Right lobe of liver (tissue), 6 donors: Measurements from ENCODE around the gene SESTD1. TPM values are rescaled to one million over a fixed set of nuclear protein-coding genes. Genes with fewer than 3 reads are reported as not detected.
A peak's percentile ranks its signal among the peaks of the same experiment; 100 is the strongest.

Experiments used
- ATAC-seq, 4 donors: fragments of 200-7000 bp; cut with Tn5 transposase; one replicate each; pipeline ENCODE4 v1.9.1; 2020; ENCODE audit warnings: mild to moderate bottlenecking in 4 of 4, moderate library complexity in 4 of 4
- DNase-seq, 3 donors: peaks; one replicate each; pipeline ENCODE4 v3.0.0-alpha.2; 2020
- H3K27ac ChIP-seq, 3 donors: fragments of 200-600 bp; one replicate each; pipeline ENCODE4 v1.8.0; 2022
- H3K27me3 ChIP-seq, 2 donors: fragments of 200-600 bp; one replicate each; pipeline ENCODE4 v1.8.0; 2022
- H3K36me3 ChIP-seq, 4 donors: fragments of 200-600 bp; sonication (generic) in 1 of 4; one replicate each; pipeline versions ENCODE4 v1.5.1 to v1.8.0; 2017 to 2022; ENCODE audit warnings: control low read depth in 1 of 4
- H3K4me1 ChIP-seq, 4 donors: fragments of 200-600 bp; sonication (generic) in 1 of 4; one replicate each; pipeline versions ENCODE4 v1.5.1 to v1.8.0; 2017 to 2022; ENCODE audit warnings: control low read depth in 1 of 4
- H3K4me3 ChIP-seq, 3 donors: fragments of 200-600 bp; one replicate each; pipeline ENCODE4 v1.8.0; 2022
- H3K9me3 ChIP-seq, 4 donors: fragments of 200-600 bp; sonication (generic) in 1 of 4; one replicate each; pipeline versions ENCODE4 v1.5.1 to v1.8.0; 2017 to 2022; ENCODE audit warnings: control low read depth in 1 of 4
- POLR2A ChIP-seq: fragments of 450-650 bp; IDR thresholded peaks from one replicate; pipeline ENCODE4 v1.6.1; 2017; ENCODE audit warnings: antibody characterized with exemption, mild to moderate bottlenecking
- WGBS: methylation state at CpG from one replicate; pipeline ENCODE4 v1.1.6; 2018; ENCODE audit warnings: low coverage, low lambda C conversion rate; ENCODE audit not compliant: insufficient coverage; ENCODE audit errors: missing lambda C conversion rate; 5-methylcytosine and 5-hydroxymethylcytosine counted together
- intact Hi-C, 2 donors: fragments of 100-400 bp; cut with DNase I; formaldehyde crosslinking; loops; one replicate each; pipeline versions ENCODE4 v1.11.2 to v1.14.1; 2022
- total RNA-seq, 6 experiments: library from RNA; depleted of rRNA in 2 of 6; stranded (reverse); fragments of >200 nt in 2 of 6; fragmentation: NEBNext Ultra II Directional in 3 of 6; extraction: Animal tissue kit (Norgen Biotek cat#: 25700) in 3 of 6; gene quantifications; one replicate each; pipeline versions ENCODE4 v1.1.0 to v1.2.4, GENCODE V29; 2016 to 2023
- TF ChIP-seq, protein P1 (sequence below), 4 donors: fragments of 200-600 bp in 3 of 4; fragments of 450-650 bp in 1 of 4; IDR thresholded peaks; one replicate each; pipeline versions ENCODE4 v1.5.1 to v1.8.0; 2016 to 2022; ENCODE audit warnings: antibody characterized with exemption in 4 of 4, mild to moderate bottlenecking in 2 of 4
- donor health status: DM: no; HTN: yes; CAD: no.
- donor health status: DM: no; HTN: no; CAD: no.
- donor health status: DM: no; HTN: no; CAD: no.
- donor health status: DM: no; HTN: yes; CAD: no.
- donor health status: DM: no; HTN: yes; CAD: no.

Gene SESTD1
- total RNA-seq, 6 experiments from 2014 or later = 5.8 to 27.9 (median 12.8) TPM

- Histone ChIP-seq H3K27me3 (no peaks in the 10 kb centered on the region), H3K27ac (no peak overlapping the region), H3K4me3 (no peak overlapping the region), H3K9me3 (no peaks in the 10 kb centered on the region), H3K4me1 (peaks cover 0 to 15% (median 0%) of the 10 kb centered on the region in 4 donors), H3K36me3 (peaks cover 0 to 12% (median 2%) of the 10 kb centered on the region in 4 donors)
- ATAC-seq (peak in 3 of 4 donors; percentile 29 to 57 (median 56)), DNase-seq (no peak)
- intact Hi-C loops = no loop called here
- TF ChIP-seq POLR2A = no peak
- TF ChIP-seq, protein P1, sequence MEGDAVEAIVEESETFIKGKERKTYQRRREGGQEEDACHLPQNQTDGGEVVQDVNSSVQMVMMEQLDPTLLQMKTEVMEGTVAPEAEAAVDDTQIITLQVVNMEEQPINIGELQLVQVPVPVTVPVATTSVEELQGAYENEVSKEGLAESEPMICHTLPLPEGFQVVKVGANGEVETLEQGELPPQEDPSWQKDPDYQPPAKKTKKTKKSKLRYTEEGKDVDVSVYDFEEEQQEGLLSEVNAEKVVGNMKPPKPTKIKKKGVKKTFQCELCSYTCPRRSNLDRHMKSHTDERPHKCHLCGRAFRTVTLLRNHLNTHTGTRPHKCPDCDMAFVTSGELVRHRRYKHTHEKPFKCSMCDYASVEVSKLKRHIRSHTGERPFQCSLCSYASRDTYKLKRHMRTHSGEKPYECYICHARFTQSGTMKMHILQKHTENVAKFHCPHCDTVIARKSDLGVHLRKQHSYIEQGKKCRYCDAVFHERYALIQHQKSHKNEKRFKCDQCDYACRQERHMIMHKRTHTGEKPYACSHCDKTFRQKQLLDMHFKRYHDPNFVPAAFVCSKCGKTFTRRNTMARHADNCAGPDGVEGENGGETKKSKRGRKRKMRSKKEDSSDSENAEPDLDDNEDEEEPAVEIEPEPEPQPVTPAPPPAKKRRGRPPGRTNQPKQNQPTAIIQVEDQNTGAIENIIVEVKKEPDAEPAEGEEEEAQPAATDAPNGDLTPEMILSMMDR (IDR thresholded peaks at IDR 0.05) = no peak
Measured at GRCh38 chr2:179107737-179108136, 156.9 kb downstream of the SESTD1 start.

DNA sequence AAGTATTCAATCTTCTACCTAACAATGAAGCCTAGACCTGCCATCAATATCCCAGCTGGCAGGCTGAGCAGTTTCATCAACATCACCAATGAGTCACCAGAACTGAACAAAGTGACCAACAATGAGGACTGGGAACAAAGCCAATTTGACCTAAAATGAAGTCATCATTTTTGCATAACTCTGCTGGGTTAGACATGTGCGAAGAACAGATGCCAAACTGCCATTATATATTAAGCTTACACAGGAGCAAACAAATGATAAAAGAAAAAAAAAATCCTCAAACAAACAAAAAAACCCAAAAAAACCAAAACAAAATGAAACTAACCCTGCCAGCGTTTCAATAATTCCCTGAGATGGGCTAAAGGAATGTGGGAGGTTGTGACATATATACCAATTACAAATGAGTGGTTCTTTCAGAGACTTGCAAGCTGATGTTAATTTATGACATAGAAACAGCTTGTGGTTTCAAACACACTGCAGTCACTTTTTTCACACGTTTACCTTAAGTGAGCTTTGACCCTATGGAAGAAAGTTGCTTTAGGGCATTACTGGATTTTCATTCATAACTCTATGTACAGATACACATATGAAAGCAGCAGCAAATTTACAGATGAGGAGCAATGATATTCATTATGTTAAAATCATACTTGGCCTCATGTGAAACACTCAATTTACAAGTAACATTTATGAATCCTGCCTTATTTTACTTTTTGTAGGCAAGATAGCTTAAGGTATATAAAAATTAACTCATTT, 157.8 kb downstream of the SESTD1 start:
- no peak for TF ChIP-seq POLR2A
- TF ChIP-seq, protein P1 (IDR thresholded peaks at IDR 0.05) = no peak
- WGBS = 29% methylated on average over 3 of the region's 3 CpGs
- H3K4me3 ChIP-seq = no peak overlapping the region
- DNase-seq (peak in 1 of 3 donors; percentile 23), ATAC-seq (peak; percentile 39 to 89 (median 68))
- peaks cover 0 to 15% (median 0%) of the 10 kb centered on the region in 4 donors for H3K4me1 ChIP-seq
- no peaks in the 10 kb centered on the region for H3K9me3 ChIP-seq
- H3K27ac ChIP-seq = no peak overlapping the region
- intact Hi-C loops = no loop called here
- no peaks in the 10 kb centered on the region for H3K27me3 ChIP-seq
- H3K36me3 ChIP-seq = peaks cover 0 to 5% (median 0%) of the 10 kb centered on the region in 4 donors

DNA sequence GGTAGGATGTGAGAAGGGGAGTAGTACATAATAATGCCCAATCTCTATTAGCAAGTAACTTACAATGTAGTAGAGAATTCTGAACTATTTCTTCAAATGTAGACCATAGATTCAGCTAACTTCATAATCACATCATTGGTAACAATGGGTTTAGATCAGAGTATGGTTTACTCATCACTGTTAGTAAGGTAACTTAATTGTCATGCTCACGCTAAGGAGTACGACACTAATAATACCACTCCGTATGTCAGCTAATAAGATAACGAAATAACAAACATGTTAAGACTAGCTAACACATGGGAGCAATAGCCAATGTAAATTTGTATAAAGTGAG, 158.3 kb downstream of the SESTD1 start:
- peaks cover 0 to 15% (median 0%) of the 10 kb centered on the region in 4 donors for H3K4me1 ChIP-seq
- peaks cover 0 to 4% (median 0%) of the 10 kb centered on the region in 4 donors for H3K36me3 ChIP-seq
- DNase-seq (no peak), ATAC-seq (peak in 1 of 4 donors; percentile 11)
- no peaks in the 10 kb centered on the region for H3K9me3 ChIP-seq
- no peak overlapping the region for H3K4me3 ChIP-seq
- H3K27me3 ChIP-seq = no peaks in the 10 kb centered on the region
- no peak for TF ChIP-seq POLR2A
- TF ChIP-seq, protein P1 (IDR thresholded peaks at IDR 0.05) = no peak
- intact Hi-C loops = no loop called here
- WGBS = 52% methylated on average over 4 of the region's 4 CpGs
- H3K27ac ChIP-seq = no peak overlapping the region

DNA sequence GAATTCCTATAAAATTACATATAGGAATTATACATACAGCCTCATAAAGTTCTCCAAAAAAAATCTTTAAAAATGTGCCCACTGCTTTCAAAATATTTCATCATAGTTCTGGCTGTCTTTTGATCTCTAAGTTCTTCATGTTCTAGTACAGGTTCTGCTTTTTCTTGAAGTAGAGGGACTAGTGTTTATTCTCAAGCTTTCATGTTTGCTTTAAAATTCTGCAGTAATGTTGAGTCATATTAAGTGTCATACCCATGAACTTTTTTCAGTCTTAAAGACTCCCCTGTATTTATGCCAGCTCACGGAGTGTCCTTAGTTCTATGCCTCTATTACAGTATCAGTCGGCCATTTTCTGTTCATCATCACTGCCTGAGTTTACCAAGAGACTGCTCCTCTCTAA, 159.9 kb downstream of the SESTD1 start:
- TF ChIP-seq POLR2A = no peak
- TF ChIP-seq, protein P1 (IDR thresholded peaks at IDR 0.05) = no peak
- H3K9me3 ChIP-seq = no peaks in the 10 kb centered on the region
- intact Hi-C loops = no loop called here
- H3K27ac ChIP-seq = no peak overlapping the region
- DNase-seq (no peak), ATAC-seq (no peak)
- H3K36me3 ChIP-seq = peaks cover 0 to 4% (median 0%) of the 10 kb centered on the region in 4 donors
- peaks cover 0 to 15% (median 0%) of the 10 kb centered on the region in 4 donors for H3K4me1 ChIP-seq
- no peak overlapping the region for H3K4me3 ChIP-seq
- H3K27me3 ChIP-seq = no peaks in the 10 kb centered on the region
- 83% methylated on average over 2 of the region's 2 CpGs for WGBS
